ENCODE measurements around the gene EVI5.
A peak's percentile ranks its signal among the peaks of the same experiment; 100 is the strongest.

Gene EVI5

DNA sequence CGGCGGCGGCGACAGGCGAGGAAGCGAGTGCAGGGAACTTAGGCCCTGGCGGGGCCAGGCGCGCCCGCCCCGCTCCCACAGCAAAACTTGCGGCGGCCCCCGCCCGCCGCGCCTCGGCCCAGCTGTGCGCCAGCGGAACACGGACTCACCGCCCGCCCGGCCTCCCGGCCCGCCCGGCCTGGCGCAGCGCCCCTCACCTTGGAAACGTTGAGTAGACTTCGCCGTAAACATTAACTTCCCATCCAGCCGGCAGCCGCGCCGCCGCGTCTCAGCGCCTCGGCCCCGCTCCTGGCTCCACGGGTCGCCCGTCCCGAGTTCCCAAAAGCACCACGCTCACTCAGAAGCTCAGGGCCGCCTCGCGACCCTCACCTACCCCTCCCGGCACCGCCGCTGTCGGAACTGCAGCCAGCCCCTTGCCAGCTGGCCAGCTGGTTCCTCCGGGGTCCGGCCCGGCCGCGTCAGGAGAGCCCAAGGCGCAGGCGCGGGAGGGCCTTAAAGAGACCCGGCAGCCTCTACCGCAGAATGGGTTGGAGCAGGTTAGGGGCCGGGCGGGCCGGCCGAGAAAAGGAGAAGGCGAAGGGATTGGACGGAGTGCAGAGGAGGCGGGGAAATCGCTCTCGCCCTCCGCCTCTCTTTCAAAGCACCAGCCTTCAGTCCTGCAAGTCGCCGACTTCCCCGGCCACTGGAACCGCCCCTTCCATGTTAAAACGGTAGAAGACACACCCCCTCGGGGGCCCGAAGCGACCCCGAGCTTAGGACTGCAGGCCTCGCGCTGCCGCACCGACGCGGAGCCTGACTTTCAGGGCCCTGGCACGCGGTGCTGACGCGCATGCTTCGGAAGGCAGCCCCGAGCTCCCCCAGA lies at the start of gene EVI5:
TSS of gene EVI5 (minus strand) at position 470 of the 862 bp plus-strand sequence. CDS start 48,562 bp downstream, outside the sequence.
- DNase-seq, result peak; percentile 98

DNA sequence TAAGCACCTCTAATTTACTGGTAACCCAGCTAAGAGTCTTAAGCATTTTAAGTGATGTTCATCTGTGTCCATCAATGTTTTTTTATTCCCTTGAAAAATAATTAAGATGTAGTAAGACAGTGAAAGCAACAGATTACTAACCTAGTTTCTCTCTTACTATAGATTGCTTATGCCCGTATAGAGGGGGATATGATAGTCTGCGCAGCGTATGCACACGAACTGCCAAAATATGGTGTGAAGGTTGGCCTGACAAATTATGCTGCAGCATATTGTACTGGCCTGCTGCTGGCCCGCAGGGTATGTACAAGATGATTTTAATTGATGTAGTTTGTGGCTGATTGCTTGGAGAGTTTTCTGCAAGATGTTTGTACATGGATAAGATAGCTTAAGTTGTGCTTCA lies 49.7 kb upstream of the EVI5 start:
- no peak for DNase-seq

DNA sequence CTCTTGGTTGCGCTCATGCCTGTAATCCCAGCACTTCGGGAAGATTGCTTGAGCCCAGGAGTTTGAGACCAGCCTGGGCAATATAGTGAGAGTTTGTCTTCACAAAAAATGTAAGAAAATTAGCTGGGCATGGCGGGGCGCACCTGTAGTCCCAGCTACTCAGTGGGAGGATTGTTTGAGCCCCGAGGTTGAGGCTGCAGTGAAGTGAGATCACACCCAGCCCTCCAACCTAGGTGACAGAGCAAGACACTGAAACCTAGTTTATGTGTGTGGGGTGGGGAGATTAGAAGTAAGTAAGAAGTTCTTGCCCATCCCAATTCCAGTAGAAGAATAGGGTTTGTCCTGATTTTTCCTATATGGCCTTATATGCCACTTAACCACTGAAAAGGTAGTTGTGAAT lies 48.9 kb upstream of the EVI5 start:
- DNase-seq, result no peak

DNA sequence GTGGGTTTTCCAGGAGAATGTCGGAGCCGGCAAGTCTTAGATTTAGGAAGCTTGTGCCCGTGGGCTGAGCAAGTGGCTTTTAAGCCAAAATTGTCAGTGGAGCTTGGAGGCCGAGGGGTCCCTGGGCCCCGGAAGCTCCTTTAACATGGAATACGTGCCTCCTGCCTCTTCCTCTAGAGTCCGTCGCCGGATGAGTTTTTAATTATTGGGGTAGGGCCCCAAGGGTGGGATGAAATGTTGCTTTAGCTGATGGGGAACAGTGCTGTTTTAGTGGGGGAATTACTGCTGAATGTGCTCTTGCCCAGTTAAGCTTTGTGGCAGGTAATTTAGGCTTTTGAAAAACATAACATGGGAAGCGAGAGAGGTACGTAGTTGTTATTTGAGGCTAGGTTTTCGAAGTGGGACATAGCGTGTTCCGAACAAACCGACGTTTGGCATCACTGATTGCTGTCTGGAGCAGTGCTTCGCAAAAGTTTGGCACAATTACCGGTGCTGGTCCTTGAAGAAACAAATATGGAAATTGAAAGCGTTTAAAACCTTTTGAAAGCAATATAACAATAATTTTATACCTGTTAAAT lies 47.7 kb upstream of the EVI5 start:
- DNase-seq, result no peak

DNA sequence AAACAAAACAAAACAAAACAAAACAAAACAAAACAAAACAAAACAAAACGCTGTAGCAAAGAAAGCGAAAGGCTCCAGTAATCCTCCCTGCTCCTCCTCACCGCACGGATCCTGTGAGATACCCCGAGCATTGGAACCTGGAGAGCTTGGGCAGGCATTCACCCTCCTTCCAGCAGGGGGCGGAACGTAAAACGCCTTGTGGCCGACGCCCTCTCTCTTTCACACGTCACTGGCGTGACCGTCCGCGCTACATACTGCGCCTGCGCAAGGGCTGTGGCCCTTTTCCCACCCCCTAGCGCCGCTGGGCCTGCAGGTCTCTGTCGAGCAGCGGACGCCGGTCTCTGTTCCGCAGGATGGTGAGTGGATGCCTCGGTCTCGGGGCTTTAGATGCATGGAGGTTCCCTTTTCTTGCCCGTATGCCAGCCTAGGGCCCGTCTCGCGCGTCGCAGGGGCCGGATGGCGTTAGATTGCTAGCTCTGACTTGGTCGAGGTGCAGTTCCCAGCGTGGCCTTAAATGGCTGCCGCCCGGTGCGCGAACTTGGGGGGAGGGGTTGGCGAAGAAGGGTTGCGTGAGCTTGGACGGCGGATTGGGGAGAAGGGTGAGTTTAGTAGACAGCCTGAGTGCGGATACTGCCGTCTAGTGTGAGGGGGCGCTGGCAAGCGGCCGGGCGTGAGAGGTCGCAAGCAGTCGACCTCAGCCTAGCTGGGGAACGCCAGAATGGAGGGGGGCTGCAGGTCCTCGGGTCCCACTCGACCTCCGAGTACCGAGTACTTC lies 47.0 kb upstream of the EVI5 start, which contains the start of gene RPL5:
TSS of gene RPL5 (plus strand) at position 279 of the 775 bp plus-strand sequence. CDS start at position 354, 75 bp downstream.
- DNase-seq, result peak; percentile 97

DNA sequence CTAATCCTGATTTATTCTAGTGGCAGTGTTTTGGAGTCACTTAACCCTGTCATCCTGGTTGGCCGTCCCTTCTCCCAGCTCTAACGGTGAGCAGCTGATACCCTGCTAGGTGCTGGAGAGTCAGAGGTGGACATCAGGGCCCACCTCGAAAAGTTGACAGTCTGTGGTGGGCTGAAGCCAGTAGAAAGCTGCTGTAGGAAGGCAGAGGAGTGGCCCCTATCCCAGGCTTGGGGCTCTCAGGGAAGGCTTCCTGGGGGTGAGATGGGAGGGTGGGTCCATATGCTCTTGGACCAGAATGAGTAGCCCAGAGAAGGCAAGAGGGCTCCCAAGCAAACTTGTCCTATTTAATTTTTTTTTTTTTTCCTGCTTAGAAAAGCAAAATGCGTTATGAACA lies 46.5 kb upstream of the EVI5 start:
- no peak for DNase-seq

DNA sequence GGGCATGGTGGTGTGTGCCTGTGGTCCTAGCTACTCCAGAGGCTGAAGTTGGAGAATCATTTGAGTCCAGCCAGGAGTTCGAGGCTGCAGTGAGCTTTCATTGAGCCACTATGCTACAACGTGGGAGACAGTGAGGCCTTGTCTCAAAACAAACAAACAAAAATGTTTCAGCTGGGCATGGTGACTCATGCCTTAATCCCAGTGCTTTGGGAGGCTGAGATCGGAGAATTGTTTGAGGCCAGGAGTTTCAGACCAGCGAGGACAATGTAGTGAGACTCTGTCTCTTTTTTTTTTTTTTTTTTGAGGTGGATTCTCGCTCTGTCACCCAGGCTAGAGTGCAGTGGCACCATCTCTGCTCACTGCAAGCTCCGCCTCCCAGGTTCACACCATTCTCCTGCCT lies 41.9 kb upstream of the EVI5 start:
- DNase-seq, result no peak

DNA sequence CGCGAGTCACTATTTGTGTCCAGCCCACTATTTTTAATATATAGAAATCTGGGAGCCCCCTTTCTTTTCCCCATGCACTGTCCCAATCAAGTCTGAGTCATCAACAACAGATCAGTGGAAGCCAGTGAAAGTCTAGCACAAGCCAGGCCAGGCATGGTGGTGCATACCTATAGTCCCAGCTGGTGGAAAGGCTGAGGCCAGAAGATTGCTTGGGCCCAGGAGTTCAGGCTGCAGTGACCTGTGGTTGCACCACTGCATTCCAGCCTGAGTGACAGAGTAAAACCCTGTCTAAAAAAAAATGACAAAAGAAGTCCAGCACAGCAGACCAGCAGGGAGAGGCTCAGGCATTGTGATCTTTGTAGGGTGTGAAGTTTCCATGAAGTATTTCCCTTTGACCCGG lies 38.0 kb upstream of the EVI5 start:
- DNase-seq, result no peak

DNA sequence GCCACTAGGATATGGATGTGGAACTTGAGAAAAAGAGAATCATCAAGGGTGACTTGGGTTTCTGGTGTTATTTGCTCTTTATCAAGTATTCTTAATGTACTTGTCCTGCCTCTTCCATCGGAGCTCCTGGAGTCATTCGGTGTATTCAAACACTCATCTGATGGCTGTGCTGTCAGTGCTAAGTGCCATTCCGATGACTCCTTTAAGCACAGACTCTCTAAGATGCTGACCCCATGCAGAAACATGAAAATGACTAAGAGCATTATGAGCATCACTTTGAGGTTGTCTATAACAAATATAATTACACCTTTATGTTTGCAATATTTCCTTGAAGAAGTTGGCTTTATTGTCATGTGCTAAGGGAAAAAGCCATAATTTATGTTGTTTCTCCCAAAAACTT lies 35.6 kb upstream of the EVI5 start:
- no peak for DNase-seq

DNA sequence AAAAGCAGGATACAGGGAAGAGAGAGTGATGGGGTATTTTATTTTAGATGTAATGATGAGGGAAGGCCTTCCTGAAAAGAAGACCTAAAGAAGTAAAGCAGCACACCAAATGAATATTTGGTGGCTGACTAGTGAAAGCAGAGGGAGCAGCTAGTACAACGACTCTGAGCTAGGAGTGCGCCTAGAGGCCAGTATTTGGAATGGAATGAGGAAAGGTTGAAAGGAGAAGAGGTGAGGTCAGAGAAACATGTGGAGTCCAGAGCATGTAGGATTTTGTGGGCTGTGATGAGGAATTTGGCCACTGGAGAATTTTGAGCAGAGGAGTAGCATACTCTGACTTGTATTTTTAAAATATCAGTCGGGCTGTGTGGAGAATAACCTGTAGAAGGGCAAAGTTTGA lies 35.1 kb upstream of the EVI5 start:
- DNase-seq, result no peak

DNA sequence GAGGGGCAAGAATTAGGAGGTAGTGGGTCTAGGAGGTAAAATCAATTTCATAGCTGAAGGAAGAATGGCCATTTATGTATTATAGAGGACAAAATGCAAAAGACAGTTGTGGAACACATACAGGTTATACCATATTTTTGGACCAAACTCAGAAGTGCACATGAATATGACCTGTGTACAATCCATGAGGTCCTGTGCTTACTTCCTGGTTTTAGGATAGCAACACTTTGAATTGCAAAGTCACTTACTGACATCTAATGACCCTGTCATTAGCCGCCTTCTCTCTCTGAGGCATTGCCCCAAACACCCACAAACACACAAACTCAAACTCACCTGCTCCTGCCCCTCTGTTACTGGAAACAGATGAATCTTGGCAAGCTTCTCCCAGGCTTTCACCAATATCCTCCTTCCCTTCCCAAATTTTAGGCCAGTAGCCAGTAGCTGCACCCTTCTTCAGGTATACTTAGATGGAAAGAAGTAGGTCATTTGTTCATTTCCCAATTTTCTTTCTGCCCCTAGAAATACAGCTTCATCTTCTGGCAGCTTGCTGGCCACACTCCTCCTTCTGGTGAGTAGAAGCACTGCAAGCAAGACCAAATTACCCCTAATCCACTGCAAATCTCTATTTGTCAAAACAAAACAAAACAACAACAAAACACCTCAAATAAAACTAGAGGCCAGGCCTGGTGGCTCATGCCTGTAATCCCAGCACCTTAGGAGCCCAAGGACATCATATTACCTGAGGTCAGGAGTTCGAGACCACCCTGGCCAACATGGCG lies 33.3 kb upstream of the EVI5 start:
- no peak for DNase-seq

DNA sequence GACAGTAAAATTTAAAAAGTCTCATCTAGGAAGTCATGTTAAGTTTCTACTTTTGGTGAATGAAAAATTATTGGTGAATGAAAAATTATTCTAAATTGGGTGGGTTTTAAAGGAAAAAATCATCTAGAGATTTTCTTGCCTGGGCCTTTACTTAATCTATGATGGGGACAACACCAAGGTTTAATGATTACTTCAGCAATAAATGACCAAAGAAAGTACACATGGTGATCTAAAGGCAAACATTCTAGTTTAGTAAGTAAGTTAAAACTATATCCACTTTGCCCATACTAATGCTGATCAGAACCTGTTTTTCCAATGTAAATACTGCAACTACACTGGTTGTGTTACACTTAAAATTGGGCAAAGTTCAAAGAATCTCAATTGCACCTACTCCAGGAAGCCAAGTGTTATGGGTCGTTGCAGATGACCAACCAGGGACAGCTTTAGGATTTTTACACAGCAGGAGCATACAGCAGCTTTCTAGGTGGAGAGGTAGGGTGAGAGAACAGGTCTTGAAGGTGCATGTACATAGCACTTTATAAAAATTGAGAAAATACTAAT lies 32.3 kb upstream of the EVI5 start:
- no peak for DNase-seq

DNA sequence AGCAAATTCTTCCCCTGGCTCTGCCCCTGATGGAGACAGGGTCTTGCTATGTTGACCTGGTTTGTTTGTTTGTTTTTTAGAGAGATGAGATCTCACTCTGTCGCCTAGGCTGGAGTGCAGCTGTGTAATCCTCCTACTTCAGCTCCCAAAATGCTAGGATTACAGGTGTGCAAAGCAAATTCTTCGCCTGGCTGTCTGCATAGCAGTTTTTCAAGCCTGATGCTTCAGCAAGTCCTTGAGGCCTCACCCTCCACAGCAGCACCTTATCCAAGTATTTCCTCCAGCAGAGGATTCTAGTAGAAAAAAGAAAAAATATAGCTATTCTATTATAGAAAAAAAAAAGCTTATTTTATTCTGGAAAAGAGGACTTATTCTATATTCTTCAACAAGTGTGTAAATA lies 31.8 kb upstream of the EVI5 start:
- no peak for DNase-seq

DNA sequence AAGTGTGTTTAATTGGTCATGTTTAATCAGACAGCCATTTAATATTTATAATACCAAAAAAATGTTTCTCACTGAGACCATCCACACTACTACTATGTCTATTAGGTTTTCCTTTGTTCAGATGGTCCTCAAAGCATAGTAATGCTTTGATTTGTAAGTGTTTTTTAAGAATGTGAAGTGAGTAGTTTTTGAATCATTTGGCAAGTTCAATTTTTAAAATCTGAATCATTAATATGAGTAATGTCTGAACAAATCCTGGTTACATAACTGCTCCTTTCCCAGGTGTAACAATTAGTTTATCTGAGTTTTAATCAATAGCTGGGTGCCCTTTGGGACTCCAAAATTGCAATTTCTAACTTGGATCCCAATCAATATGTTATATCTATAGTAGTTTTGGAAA lies 23.5 kb upstream of the EVI5 start:
- DNase-seq, result no peak

DNA sequence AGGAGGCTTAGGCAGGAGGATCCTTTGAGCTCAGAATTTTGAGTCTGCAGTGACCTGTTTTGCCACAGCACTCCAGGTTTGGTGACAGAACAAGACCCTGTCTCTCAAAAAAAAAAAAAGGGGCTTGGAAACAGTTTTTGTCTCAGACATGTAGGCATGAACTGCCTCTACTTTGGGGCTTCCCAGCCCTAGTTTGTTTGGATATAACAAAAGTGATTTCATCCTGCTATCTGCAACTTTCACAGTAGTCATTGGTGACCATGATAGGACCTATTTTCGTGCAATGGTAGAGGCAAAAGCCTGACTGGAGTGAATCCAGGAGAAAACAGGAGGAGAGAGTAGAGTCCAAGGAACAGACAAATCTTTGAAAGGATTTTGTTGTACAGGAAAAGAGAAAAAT lies 20.3 kb upstream of the EVI5 start:
- no peak for DNase-seq

DNA sequence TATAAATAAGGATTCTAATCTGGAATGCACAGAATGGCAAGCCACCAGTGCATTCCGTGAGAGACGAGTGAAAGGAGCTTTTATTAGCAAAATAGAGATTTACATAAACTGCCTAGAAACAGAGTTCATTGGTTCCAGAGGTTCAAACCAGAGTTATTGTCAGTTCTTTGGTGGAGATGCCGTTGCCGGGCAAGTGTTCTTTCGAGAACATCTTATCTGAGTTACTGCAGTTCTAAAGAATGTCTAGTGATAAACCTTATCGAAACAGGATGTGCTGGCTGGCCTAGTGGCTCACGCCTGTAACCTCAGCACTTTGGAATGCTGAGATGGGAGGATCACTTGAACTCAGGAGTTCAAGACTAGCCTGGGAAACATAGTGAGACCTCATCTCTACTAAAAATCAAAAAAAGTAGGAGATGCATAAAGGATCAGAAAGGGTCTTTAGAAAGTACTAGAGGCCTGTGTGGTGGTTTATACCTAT lies 19.9 kb upstream of the EVI5 start:
- DNase-seq, result peak; percentile 34

DNA sequence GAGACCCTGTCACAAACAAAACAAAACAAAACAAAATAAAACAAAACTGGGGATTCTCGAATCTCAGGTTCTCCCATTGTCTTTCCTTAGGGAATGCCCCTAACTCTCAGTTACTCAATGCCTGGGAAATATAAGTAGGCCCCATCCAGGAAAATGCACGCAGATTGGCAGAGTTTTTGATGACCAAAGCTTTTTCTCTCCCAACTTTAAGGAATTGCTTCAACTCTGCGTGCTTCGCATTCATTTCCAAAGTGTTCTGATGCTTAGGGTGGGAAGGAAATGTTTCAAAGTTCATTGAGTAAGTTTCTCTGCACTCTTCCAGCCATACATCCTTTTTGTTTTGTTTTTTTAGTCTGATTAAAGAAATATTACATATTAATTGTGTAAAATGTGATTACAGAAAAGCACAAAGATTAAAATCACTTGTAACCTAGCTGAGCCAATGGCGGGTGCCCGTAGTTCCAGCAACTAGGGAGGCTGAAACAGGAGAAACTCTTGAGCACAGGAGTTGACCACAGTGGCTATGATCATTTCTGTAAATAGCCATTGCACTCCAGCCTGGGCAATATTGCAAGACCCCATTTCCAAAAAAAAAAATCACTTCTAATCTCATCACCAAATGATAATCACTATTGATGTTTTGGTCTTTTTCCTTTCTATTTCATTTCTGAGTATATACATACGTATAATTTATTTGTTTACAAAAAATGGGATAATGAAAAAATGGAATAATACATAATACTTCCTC lies 18.4 kb upstream of the EVI5 start:
- DNase-seq, result no peak

DNA sequence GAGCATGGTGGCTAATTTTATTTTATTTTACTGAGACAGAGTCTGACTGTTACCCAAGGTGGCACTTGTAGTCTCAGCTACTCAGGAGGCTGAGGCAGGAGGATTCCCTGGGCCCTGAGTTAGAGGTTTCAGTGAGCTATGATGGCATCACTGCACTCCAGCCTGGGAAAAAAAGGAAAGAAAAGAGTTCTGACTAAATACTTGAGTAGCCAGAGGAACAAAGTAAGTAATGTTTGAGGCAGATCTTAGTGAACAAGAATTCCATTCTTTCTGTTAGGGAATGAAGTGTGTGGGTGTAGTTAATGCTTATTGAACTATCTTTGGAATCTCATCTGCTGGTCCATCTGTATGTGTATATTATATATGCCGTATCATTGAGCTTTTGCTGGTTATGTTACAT lies 13.1 kb upstream of the EVI5 start:
- DNase-seq, result no peak

DNA sequence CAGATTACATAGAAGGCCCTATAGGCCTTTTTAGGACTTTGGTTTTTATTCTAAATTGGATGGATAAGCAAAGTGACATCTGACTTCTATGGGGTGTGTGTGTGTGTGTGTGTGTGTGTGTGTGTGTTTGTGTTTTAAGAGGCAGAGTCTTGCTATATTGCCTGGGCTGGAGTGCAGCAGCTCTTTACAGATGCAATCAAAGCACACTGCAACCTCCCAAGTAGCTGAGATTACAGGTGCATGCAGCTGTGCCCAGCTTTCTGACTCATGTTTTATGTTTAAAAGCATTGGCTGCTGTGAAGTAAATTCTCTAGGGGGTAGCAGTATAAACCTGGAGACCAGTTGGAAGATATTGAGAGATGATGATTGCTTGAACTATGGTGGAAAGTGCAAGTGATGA lies 12.4 kb upstream of the EVI5 start:
- DNase-seq, result no peak

DNA sequence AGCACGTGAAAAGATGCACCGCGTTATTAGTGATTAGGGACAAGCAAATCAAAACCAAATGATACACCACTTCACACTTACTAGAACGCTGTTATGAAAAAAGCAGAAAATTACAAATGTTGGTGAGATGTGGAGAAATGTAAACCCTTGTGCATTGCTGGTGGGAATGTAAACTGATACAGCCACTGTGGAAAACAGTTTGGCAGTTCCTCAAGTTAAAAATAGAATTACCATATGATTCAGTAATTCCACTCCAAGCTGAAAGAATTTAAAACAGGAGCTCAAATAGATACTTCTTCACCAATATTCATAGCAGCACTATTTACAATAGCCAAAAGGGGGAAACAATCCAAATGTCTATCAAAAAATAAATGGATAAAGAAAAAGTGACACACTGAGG lies 10.3 kb upstream of the EVI5 start:
- DNase-seq, result no peak

DNA sequence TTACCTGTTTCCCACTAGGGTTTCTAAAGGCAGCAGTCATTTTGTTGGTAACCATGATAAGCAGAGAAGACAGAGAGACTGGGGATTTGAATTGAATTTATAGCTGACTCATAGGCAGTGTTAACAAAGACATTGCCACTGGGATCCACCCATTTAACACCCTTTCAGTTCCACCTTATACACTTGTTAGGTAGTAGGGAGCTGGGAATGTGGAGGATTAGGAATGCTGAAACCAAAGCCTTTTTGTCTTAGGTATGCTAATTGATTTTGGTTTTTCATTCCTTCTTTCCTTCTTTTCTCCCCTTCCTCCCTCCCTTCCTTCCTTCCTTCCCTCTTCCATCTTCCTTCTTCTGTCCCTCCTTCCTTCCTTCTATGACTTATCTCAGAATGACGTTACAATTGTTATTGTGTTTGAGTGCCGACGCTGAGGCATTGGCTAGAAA lies 7.5 kb upstream of the EVI5 start:
- DNase-seq, result no peak

Data from left hindlimb (tissue), 1 donor.